CD4-positive, alpha-beta T cell treated with Interleukin-15 for 1 hour (primary cell): ENCODE measurements around the gene DNM2.
"Not testable (repeated sequence)": the region's sequence is repeated elsewhere in the genome, so short reads cannot be mapped to it uniquely, and the experiment has no call there.

Source experiments
- DNase-seq: peaks from one replicate; pipeline ENCODE4 v3.0.0-alpha.2; 2020

The DNM2 gene

DNA sequence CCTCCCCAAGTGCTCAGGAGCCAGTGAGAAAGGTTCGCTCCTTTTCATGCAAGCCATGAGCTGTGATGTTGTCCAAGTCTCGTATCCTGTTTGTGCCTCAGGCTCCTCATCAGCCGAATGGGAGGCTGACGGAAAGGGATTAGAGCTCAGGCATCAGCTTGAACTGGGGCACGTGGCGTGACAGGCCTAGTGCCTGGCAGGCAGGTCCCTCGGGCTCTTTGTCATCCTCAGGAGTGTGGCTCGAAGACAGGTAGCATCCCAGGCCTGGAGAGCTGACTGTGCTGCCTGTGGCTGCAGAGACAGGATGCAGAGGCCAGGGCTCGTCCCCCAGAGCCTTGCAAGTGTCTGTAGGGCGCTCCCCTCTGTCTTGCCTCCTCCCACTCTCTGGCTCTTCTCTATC is 38.5 kb downstream of the DNM2 start:
- no peak for DNase-seq

DNA sequence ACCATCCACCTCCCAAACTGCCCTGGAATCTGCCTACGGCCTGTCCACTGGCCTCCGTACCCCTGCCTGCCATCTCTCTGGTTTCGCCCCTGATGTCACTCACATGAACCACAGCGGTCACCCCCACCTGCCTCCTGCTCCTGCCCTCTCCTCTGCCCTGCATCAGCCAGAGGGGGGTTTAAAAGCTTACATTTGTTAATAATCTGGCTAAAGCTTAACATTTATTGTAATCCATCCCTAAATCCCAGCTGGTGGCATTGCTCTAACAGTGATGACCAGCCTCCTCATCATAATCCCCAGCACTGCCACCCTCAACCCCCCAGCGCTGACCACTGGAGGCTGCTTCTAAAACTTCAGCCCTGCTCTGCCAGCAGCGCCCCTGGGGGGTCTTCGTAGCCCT is 38.9 kb downstream of the DNM2 start:
- DNase-seq, result no peak

DNA sequence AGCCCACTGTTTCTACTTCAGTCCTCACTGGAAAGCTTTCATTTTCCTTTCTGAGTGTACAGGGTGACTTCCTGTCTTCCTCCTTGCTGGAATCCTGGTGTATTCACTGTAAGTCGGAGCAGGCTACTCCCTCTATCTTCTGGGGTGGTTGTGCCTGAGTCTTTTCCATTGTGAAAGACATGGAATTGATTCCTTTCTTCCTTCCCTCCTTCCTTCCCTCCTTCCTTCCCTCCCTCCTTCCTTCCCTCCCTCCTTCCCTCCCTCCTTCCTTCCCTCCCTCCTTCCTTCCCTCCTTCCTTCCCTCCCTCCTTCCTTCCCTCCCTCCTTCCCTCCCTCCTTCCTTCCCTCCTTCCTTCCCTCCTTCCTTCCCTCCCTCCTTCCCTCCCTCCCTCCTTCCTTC is 40.2 kb downstream of the DNM2 start:
- DNase-seq, result not testable (repeated sequence)

DNA sequence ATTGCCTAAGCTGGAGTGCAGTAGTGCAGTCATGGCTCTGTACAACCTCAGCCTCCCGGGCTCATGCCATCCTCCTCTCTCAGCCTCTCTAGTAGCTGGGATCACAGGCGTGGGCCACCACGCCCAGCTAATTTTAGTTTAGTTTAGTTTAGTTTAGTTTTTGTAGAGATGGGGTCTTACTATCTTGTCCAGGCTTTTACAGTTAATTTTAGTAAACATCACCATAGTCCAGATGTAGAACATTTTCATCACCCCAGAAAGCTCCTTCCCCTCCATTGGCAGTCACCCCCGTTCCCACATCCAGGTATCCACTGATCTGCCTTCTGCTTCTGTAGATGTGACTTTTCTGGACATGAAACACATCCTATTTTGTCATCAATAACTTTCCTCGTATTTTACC is 41.1 kb downstream of the DNM2 start:
- DNase-seq, result no peak

DNA sequence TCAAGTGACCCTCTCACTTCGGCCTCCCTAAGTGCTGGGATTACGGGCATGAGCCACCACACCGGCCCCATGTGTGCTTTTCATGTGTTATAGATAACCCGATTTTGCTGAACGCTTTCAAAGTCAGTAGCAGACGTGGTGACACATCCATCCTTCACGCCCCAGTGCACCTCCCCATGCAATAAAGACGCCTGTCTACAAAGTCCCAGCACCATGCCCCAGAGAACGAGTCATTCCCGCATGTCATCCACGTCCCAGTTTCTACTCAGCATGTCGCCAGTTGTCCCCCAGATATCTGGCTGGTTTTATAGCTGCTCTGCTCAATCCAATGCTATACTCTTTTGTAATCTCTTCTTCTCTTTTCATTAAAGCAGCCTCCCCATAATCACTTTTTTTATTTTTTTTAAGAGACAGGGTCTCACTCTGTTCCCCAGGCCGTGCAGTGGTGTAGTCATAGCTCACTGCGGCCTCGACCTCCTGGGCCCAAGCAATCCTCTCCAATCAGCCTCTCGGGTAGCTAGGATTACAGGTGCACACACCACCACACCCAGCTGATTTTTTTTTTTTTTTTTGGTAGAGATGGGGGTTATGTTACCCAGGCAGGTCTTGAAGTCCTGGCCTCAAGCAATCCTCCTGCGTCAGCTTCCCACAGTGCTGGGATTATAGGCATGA is 42.5 kb downstream of the DNM2 start:
- peak; percentile 33 for DNase-seq

DNA sequence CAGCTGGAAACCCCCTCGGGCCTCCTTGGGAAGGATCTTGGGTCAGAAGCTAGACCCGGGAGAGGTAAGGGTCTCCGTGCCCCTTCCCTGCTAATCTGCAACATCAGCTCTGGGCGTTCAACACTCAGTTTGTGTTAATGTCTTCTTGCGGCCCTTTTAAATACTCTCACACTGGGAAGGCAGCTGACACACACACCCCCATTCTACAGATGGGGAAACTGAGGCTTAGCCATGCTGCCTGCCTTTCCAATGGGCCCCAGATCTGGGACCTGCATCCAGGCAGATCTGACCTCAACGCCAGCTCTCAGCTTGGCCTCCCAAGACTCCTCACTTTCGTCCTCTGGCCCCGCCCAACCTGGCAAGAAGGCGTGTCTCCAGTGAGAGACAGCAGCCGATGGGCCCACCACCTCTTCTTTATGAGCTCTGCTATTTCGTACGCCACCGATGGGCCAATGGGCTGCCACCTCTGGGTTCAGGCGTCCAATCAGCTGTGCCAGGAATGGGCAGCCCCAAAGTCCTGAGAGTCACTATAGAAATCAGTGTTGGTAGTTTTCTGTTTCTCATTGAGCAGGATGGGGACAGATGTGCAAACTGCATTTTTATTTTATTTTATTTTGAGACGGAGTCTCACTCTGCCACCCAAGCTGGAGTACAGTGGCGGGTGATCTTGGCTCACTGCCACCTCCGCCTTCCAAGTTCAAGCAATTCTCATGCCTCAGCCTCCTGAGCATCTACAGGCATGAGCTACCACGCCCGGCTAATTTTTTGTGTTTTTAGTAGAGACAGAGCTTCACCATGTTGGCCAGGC is 43.8 kb downstream of the DNM2 start:
- DNase-seq, result no peak

DNA sequence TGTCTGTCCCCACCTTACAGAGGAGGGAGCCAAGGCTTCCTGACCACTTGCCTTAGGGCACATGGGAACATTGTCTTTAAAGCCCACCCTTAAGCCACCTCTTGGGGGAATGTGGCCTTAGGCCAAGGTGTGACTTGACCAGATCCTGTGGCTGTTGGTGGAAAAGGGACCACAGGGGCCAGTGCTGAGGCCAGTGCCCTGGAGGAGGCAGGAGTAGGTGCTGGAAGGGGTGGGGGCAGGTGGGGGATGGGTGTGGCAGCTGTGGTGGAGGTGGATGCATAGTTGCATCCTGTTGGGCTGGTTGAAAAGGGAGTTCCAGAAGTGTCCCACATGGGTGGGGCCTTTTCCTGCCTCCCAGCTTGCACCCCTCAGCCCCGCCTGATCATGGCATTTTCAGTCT is 44.8 kb downstream of the DNM2 start:
- DNase-seq, result no peak

DNA sequence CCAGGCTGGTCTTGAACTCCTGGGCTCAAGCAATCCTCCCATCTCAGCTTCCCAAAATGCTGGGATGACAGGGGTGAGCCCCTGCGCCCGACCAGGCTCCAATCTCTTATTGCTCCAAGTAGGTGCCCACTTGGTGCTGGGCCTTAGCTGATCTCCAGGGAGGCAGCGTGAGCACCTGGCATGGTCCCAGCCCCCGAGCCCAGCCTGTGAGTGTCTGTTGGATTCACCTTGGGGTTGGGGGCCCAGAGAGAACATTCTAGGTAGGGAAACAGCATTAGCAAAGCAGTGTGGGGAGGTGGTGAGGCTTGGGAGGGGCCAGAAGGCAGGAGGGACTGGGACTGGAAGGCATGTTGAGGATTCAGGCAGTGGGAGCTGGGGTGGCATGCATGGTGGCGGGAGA is 45.5 kb downstream of the DNM2 start:
- no peak for DNase-seq

DNA sequence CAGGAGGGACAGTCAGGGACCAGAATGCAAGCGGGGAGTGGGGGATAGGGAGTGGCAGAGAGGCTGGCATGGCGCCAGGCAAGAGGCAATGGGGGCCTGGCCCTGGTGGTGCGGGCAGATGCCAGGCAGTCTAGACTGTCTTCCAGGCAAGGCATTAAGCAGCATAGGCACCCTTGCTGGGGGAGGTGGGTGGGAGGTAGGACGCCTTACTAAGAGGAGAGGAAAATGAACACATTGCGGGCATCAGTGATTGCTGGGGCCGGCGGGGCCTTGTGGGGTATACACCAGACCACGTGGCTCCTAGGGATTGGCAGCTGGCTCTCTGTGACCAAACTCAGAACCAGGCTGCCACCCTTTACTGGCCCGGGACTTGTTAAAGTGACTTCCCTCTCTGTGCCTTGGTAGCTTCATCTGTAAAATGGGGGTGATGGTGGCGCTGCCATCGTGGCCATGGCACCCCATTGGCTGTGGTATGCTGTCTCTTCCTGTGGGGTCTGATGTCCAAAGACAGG is 46.0 kb downstream of the DNM2 start:
- DNase-seq, result no peak

DNA sequence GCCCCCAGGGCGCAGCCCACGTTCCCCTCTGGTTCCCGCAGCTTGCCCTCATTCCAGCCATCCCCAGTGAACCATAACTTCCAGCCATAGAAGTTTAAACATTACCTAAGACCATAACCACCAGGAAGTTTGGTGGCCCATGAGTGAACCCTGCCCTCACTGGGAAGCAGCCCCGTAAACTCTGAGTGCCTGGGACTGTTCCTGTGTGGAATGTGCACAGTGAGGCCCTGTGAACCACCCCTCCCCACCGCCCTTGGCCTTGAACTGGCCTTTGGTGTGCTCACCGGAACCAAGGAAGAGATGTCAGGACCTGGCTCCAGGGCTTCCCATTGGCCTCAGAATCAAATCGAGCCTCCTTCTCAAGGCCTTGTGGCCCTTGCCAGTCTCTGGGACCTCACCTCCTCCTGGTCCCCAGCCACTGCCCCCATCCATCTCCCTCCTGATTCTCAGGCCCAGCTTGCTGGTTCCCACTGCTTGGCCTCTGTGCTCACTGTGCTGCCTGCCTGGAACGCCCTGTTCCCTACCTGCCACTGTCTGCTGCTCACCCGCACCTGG is 46.5 kb downstream of the DNM2 start:
- DNase-seq, result no peak

DNA sequence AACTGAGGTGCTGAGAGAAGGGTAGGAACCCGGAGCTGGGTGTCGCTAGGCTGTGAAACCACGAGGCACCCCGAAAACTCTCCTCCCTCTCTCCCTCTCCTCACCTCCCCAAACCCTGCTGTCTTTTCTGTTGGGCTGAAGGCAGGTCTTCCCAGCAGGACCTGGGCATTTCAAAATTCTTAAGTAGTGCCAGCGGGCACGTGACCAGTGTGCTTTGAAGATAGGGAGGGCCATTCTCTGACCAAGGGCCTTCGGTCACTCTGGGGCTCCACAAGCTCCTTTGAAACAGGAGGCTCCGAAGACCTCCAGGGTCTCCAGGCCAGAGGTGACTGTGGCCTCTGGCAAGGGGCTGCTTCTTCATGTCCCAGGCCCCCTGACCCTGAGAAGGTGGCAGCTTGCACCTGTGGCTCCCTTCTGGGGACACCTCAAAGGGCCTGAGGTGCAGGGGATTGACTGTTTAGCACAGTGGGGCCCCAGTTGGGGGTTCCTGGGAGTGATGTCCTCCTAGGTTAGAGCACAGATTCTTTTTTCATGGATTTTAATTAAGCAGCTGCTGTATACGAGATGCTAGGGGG is 48.3 kb downstream of the DNM2 start:
- no peak for DNase-seq

DNA sequence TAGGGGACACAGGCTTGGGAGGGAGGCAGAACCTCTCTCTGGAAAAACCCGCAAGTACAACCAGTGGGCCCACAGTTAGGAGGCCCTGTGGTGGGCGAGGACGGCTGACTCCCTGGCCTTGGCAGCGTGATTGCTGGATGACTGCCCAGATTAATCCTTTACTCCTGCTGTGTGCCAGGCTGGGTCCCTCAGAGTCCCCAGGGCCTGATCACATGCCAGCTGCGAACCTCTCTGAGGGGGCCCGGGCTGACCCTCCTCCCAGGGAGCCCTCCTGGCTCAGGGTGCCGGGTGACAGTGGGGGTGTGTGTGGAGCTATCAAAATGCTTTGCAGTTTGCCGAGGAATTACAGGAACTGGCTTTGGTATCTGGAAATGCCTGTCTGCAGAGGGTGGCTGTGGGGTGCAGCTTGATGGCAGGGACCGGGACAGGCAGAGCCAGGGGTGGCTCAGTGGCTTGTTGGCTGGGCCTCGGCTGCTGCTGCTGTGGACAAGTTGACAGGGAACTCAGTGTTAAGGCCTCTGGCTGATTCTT is 48.9 kb downstream of the DNM2 start:
- no peak for DNase-seq

DNA sequence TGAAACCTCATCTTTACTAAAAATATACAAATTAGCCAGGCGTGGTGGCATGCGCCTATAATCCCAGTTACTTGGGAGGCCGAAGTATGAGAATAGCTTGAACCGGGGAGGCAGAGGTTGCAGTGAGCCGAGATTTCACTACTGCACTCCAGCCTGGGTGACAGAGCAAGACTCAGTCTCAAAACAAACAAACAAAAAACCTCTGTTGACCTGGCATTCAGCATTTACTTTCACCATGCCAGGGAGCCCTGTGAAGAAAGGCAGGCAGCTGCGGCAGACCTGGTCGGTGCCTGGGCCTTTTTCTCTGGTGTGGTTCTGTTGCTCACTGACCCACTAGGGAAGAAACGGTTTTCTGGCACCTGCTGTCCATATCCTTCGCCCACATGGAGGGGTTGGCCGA is 49.8 kb downstream of the DNM2 start:
- DNase-seq, result no peak

DNA sequence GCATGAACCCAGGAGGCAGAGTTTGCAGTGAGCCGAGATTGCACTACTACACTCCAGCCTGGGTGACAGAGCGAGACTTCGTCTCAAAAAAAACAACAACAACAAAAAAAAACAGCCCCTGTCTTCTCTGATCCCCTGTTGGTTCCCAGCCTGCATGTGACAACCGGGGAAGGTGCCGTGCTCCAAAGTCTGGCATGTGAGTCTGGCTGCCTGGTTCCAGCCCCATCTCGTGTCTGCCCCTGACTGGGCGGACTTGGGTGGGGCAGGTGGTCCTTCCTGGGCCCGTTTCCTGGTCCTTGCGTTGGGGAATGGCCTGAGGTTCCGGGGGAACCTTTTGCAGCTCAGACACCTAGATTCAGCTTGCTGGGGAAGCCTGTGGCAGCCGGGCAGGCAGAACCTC is 50.5 kb downstream of the DNM2 start:
- DNase-seq, result no peak

DNA sequence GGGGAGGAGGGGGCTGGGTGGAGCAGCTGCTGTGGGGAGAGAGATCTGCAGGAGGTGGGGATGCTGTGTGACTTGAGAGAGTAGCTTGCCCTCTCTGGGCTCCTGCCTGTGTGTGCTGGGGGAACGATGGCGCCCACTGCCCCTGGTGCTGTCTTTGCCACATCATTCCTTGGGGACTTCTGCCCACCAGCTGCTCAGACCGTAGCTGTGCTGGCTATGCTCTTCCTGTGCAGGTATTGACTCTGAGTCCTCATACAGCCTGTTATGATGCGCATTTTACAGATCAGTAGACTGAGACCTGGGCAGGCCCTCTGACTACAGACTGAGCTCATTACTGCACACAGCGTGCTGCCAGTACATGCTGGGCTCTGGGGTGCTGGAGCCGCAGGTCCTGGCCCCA is 51.1 kb downstream of the DNM2 start:
- DNase-seq, result no peak

DNA sequence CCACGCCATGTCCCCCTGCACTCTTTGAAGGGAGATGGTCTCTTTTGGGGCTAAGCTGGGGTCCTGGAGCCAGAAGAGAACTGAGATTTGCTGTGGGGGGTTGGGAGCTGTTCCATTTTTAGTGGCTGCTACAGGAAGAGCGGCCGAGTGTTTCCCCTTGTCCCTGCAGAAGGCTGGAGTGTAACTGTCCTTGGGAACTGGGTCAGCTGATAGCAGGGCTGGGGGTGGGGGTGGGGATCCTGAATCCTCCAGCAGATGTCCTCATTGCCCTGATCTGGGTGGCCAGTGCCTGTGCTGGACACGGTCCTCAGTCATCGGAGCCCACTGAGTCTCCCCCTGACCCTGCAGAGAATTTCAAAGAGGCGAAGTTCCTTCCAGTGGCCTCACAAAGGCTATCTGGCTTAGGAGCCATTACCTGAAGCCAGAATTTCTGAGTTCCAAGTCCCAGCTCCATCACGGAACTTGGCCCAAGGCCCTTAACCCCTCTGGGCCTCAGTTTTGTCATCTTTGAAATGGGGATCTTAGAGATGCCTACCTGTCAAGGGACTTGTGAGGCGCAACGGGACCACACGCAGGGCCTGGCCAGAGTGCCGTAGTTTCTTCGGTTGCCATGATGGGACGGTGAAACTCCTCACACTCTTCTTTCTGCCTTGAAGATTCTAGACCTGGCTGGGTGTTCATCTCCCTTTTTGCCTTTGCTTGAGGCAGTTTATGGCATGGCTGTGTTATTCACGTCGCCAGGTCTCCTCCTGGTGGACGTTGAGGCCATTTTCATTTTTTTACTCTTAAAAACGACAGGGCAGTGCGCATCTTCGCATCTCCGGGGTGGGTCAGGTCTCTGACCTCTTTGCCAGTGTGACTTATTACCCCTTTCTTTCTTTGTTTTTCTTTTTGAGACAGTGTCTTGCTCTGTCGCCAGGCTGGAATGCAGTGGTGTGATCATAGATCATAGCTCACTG is 51.9 kb downstream of the DNM2 start:
- DNase-seq, result no peak

DNA sequence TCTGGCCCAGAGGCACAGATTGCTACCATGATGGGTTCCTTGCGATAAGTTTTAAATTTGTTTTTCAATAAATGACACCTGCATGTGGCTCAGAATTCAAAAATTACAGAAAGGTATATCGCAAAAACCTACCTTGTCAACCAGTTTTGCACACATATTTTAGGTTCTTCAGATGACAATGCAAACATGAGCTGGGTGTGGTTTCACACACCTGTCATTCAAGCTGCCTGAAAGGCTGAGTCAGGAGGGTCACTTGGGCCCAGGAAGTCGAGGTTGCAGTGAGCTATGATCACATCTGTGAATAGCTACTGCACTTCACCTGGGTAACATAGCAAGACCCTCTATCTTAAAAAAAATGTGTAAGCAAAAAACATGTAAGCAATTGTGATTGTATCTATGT is 56.1 kb downstream of the DNM2 start:
- DNase-seq, result no peak

DNA sequence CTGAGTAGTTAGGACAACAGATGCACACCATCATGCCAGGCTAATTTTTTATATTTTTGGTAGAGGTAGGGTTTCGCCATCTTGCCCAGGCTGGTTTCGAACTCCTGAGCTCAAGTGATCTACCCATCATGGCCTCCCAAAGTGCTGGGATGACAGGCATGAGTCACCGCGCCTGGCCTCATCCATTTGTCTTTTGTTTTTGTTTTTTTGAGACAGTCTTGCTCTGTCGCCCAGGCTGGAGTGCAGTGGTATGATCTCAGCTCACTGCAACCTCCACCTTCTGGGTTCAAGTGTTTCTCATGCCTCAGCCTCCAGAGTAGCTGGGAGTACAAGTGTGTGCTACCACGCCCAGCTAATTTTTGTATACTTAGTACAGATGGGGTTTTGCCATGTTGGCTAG is 57.0 kb downstream of the DNM2 start:
- DNase-seq, result no peak

DNA sequence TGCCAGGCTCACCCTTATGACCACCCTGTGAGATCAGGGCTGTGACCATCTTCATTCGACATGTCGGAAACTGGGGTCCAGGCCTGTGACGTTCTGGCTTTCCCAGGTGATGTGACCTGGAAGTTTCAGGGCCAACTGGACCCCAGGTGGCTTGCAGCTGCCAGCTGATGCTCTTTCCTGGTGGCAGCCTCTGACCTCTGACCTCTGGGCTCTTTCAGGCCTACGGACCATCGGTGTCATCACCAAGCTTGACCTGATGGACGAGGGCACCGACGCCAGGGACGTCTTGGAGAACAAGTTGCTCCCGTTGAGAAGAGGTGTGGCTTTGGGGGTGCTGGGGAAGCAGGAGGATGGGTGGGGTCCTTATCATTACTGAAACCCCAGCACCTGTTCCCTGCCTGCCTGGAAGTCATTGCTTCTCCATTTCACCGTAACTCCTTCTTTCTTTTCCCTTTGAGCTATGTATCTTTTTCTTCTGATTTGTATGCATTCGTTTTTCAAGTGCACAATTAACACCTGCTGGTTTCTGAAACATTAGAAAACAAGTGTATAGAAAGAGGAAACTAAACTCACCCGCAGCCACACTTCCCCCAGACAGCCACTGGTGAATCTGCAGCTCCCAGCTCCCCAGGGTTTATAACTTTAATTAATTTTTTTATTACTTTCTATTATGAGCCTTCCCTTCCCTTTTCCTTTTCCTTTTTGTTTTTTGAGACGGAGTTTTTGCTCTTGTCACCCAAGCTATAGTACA is 59.2 kb downstream of the DNM2 start:
- DNase-seq, result no peak

DNA sequence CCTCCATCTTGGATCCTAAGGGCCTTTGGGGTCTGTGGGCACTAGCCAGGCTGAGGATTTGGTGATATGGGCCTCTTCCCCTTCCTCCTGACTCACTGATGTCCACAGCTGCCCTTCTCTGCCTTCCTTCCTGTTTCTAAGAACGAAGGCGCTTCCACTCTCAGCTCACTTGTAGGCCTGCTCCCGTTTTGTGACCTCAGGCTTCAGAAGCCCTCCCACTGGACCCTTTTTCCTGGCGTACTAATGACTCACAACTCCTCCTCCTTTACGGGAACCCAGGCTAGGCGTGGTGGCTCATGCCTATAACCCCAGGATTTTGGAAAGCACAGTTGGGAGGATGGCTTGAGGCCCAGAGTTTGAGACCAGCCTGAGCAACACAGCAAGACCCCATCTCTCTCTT is 62.5 kb downstream of the DNM2 start:
- DNase-seq, result peak; percentile 75

DNA sequence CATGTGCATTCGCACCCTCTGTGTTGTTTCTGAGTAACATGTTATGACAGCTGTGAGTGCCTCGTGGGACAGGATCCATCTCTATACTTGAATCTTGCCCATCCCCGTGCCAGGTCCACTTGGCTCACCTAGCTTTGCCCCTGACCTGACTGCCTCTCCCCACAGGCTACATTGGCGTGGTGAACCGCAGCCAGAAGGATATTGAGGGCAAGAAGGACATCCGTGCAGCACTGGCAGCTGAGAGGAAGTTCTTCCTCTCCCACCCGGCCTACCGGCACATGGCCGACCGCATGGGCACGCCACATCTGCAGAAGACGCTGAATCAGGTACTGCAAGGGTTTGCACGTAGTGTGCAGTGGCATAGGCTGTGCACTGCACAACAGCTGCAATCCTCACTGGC is 64.9 kb downstream of the DNM2 start:
- DNase-seq, result no peak

DNA sequence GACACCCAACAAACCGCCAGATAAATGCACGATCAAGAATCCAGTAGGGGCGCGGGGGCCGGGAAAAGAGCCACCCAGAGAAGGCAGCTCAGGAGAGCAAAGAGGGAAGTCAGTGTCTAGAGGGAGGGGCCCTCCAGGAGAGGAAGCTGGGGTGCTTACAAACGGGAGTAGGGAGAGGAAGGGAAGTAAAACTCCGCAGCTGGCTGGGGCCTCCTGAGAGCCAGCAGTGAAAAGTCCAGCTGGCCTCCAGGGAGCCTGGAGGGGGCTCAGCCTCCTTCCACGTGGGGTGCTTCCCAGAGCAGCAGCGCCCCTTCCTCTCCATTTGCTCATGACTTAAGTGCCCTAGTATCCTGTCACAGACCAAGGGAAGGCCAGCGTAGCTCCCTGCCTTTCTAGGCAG is 66.4 kb downstream of the DNM2 start:
- DNase-seq, result peak; percentile 47
